ENCODE results near the gene PANX3. TPM values are rescaled to one million over a fixed set of nuclear protein-coding genes. Genes with fewer than 3 reads are reported as not detected.

The PANX3 gene
- total and polyA plus RNA-seq, 10 of the 15 experiments (the other 5 are each of a cell fraction or from before 2014, with no cell fraction given), result not detected

- ChIA-PET CTCF (interaction anchor here (0.8 to 2.3 kb wide), 6 partner anchors 9 to 242 kb away, joined by 3 to 7 read pairs (median 4); no protein-coding TSS in a partner anchor), RAD21 (ENCODE audit: unreplicated experiment) (no interaction called here), POLR2A (no interaction called here), SMC1A (ENCODE audit: uncharacterized antibody, unreplicated experiment) (interaction anchor here (1.0 kb wide), 1 partner anchor 180 kb away, joined by 3 read pairs; no protein-coding TSS in a partner anchor)
- H3K4me1 ChIP-seq (ENCODE audit: control insufficient read depth, insufficient read depth, low read length), result no peaks in the 10 kb centered on the region
- no peak overlapping the region for H2AFZ ChIP-seq (ENCODE audit: control insufficient read depth, low read depth, low read length)
- FAIRE-seq (no peak), ATAC-seq (no peak), DNase-seq (ENCODE audit: low read depth, low spot score) (no peak)
- intact Hi-C loops (cut with micrococcal nuclease; ENCODE audit: unreplicated experiment) (no loop called here), in situ Hi-C loops (cut with MboI) (no loop called here)
- H3K27me3 ChIP-seq (replicated peaks in 1 of 2; ENCODE audit: control insufficient read depth in 2 of 2, insufficient read depth in 2 of 2, low read length in 1 of 2), result no peaks in the 10 kb centered on the region; a peak in 1 of 4 replicates
- H3K79me2 ChIP-seq (ENCODE audit: control insufficient read depth, insufficient read depth, low read length), result no peaks in the 10 kb centered on the region
- H3K9me3 ChIP-seq (replicated peaks; ENCODE audit: control insufficient read depth, insufficient read depth, low read length), result no peaks in the 10 kb centered on the region
- BruUV-seq (replicated peaks), result no TSS peak
- no peak for TF ChIP-seq GABPA (IDR thresholded peaks at IDR 0.05; ENCODE audit: low read depth)
- TF ChIP-seq GATAD2B (conservative IDR thresholded peaks at IDR 0.05; ENCODE audit: low read depth), result no peak
- TF ChIP-seq USF2 (IDR thresholded peaks at IDR 0.05; ENCODE audit: borderline replicate concordance, low read depth, low read length), result no peak
- TF ChIP-seq POU2F2 (IDR thresholded peaks at IDR 0.05; ENCODE audit: borderline replicate concordance, low read depth, low read length), result no peak
- TF ChIP-seq IRF5 (IDR thresholded peaks at IDR 0.05; ENCODE audit: borderline replicate concordance), result no peak
- no peak for TF ChIP-seq TCF7 (IDR thresholded peaks at IDR 0.05; ENCODE audit: borderline replicate concordance)
- H3K4me2 ChIP-seq (ENCODE audit: control insufficient read depth, insufficient read depth), result no peak overlapping the region
- H3K27ac ChIP-seq (ENCODE audit: control insufficient read depth, insufficient read depth), result no peak overlapping the region
- no peak overlapping the region for H3K9ac ChIP-seq (ENCODE audit: control insufficient read depth, insufficient read depth, low read length)
- no peaks in the 10 kb centered on the region for H4K20me1 ChIP-seq (ENCODE audit: control insufficient read depth, insufficient read depth)
- no peaks in the 10 kb centered on the region for H3K36me3 ChIP-seq (ENCODE audit: control insufficient read depth in 2 of 2, insufficient read depth in 2 of 2, low read length in 1 of 2)
- 42% methylated on average over 3 of the region's 3 CpGs for WGBS (ENCODE audit: insufficient coverage, insufficient replicate concordance, low lambda C conversion rate, missing lambda C conversion rate)
- no peak overlapping the region for H3K4me3 ChIP-seq
These were observed 15.9 kb upstream of the PANX3 start for GRCh38 chr11:124595302-124595701.

All from GM12878 (cell line).